Lung (tissue), 12 donors: ENCODE measurements around the gene LPIN3. TPM values are rescaled to one million over a fixed set of nuclear protein-coding genes. Genes with fewer than 3 reads are reported as not detected.

Source experiments
- ATAC-seq: fragments of 200-7000 bp; cut with Tn5 transposase; one replicate; pipeline ENCODE4 v1.9.1; 2020; ENCODE audit warnings: moderate number of reproducible peaks; ENCODE audit not compliant: insufficient read depth, low FRiP score
- DNase-seq, 3 donors: peaks; one replicate each; pipeline ENCODE4 v3.0.0-alpha.2; 2013 to 2017
- H3K27ac ChIP-seq, 2 donors: one replicate each; pipeline ENCODE4 v1.5.1; 2013; ENCODE audit warnings: mild to moderate bottlenecking in 2 of 2, moderate library complexity in 2 of 2, control low read depth in 1 of 2, inconsistent platforms in 1 of 2, low read depth in 1 of 2, low read length in 1 of 2
- H3K27me3 ChIP-seq, 3 donors: one replicate each; pipeline ENCODE4 v1.5.1; 2013; ENCODE audit warnings: low read length in 2 of 3; ENCODE audit not compliant: control insufficient read depth in 3 of 3, insufficient read depth in 3 of 3
- H3K36me3 ChIP-seq, 4 donors: one replicate each; pipeline ENCODE4 v1.5.1; 2013; ENCODE audit warnings: low read length in 4 of 4, mild to moderate bottlenecking in 1 of 4, moderate library complexity in 1 of 4; ENCODE audit not compliant: control insufficient read depth in 4 of 4, insufficient read depth in 4 of 4
- H3K4me1 ChIP-seq, 5 donors: one replicate each; pipeline ENCODE4 v1.5.1; 2013; ENCODE audit warnings: low read length in 5 of 5, mild to moderate bottlenecking in 2 of 5, moderate library complexity in 1 of 5; ENCODE audit not compliant: control insufficient read depth in 5 of 5, insufficient read depth in 5 of 5
- H3K4me3 ChIP-seq: one replicate; pipeline ENCODE4 v1.5.1; 2013; ENCODE audit warnings: mild to moderate bottlenecking, control low read depth, moderate library complexity
- H3K9ac ChIP-seq, 2 donors: one replicate each; pipeline ENCODE4 v1.5.1; 2013; ENCODE audit warnings: low read length in 2 of 2, control low read depth in 1 of 2; ENCODE audit not compliant: insufficient read depth in 1 of 2
- H3K9me3 ChIP-seq, 4 donors: one replicate each; pipeline ENCODE4 v1.5.1; 2013; ENCODE audit warnings: low read length in 3 of 4, mild to moderate bottlenecking in 1 of 4, moderate library complexity in 1 of 4; ENCODE audit not compliant: control insufficient read depth in 4 of 4, insufficient read depth in 3 of 4
- CTCF ChIP-seq: IDR thresholded peaks from 2 replicates; pipeline ENCODE4 v1.5.1; 2012; ENCODE audit warnings: mild to moderate bottlenecking; ENCODE audit errors: control extremely low read depth, extremely low read depth
- WGBS, 2 donors: extraction: QIAGEN DNeasy Blood & Tissue Kit; methylation state at CpG; one replicate each; pipeline ENCODE4 v1.1.7; 2013; 5-methylcytosine and 5-hydroxymethylcytosine counted together
- polyA plus RNA-seq, 2 donors: library from polyadenylated mRNA; stranded (reverse); fragments of 200-250 nt; gene quantifications; one replicate each; pipeline ENCODE4 v1.2.1, GENCODE V29; 2013
- total RNA-seq, 2 donors: library from RNA; depleted of rRNA in 1 of 2; stranded (reverse); fragments of >200 nt in 1 of 2; gene quantifications; one replicate each; pipeline ENCODE4 v1.2.1, GENCODE V29; 2014 to 2021
- donor health status: control.
- donor health status: control.
- donor health status: Bipolar disorder and iron deficiency.
- donor health status: healthy.
- donor health status: DM: yes; HTN: yes; CAD: no.

The LPIN3 gene
- total and polyA plus RNA-seq, 4 donors: 5.2 to 16.4 (median 10.4) TPM

GRCh38 chr20:41352666-41353065 lies 12.0 kb downstream of the LPIN3 start:
- Histone ChIP-seq H3K36me3 (peaks cover 0 to 16% (median 0%) of the 10 kb centered on the region in 4 donors), H3K27me3 (no peaks in the 10 kb centered on the region), H3K9ac (no peak overlapping the region), H3K4me1 (peaks cover 0 to 5% (median 2%) of the 10 kb centered on the region in 5 donors), H3K9me3 (no peaks in the 10 kb centered on the region), H3K4me3 (no peak overlapping the region), H3K27ac (no peak overlapping the region)
- no peak for TF ChIP-seq CTCF
- no peak for ATAC-seq
- 80 to 85% methylated on average over 5 of the region's 5 CpGs for WGBS, 2 donors
- DNase-seq: no peak

GRCh38 chr20:41353530-41353929 lies 12.9 kb downstream of the LPIN3 start:
- Histone ChIP-seq H3K27me3 (no peaks in the 10 kb centered on the region), H3K9me3 (no peaks in the 10 kb centered on the region), H3K4me1 (peaks cover 0 to 2% (median 0%) of the 10 kb centered on the region in 5 donors), H3K9ac (no peak overlapping the region), H3K4me3 (no peak overlapping the region), H3K27ac (no peak overlapping the region), H3K36me3 (peaks cover 0 to 21% (median 0%) of the 10 kb centered on the region in 4 donors)
- no peak for TF ChIP-seq CTCF
- DNase-seq (no peak), ATAC-seq (no peak)

- Histone ChIP-seq H3K9ac (no peak overlapping the region), H3K4me1 (peaks cover 0 to 2% (median 0%) of the 10 kb centered on the region in 5 donors), H3K27me3 (no peaks in the 10 kb centered on the region), H3K4me3 (no peak overlapping the region), H3K27ac (no peak overlapping the region), H3K36me3 (peaks cover 0 to 19% (median 0%) of the 10 kb centered on the region in 4 donors), H3K9me3 (no peaks in the 10 kb centered on the region)
- no peak for TF ChIP-seq CTCF
- WGBS, 2 donors: 98 to 99% methylated on average over 3 of the region's 3 CpGs
- no peak for ATAC-seq
- no peak for DNase-seq
Observed at GRCh38 chr20:41355192-41355591, 14.6 kb downstream of the LPIN3 start.

- Histone ChIP-seq H3K27me3 (no peaks in the 10 kb centered on the region), H3K4me3 (no peak overlapping the region), H3K4me1 (no peaks in the 10 kb centered on the region), H3K9me3 (no peaks in the 10 kb centered on the region), H3K9ac (no peak overlapping the region), H3K27ac (no peak overlapping the region), H3K36me3 (peaks cover 0 to 16% (median 0%) of the 10 kb centered on the region in 4 donors)
- no peak for ATAC-seq
- WGBS, 2 donors: 93 to 99% methylated on average over 6 to 7 of the region's 7 CpGs
- no peak for DNase-seq
- no peak for TF ChIP-seq CTCF
Observed at GRCh38 chr20:41355598-41356203, 15.1 kb downstream of the LPIN3 start.
